GM12864 (cell line): ENCODE data around the gene ZPLD1.

Source experiments
- DNase-seq: peaks from one replicate; pipeline ENCODE4 v3.0.0-alpha.2; 2011; ENCODE audit warnings: low read depth
- H3K4me3 ChIP-seq: 2 replicates; pipeline ENCODE4 v1.5.1; 2011; ENCODE audit warnings: mild to moderate bottlenecking, low read depth, low read length, control low read depth
- TF ChIP-seq, protein P1 (sequence below): IDR thresholded peaks from 2 replicates; pipeline ENCODE4 v1.5.1; 2011; ENCODE audit warnings: low read depth, mild to moderate bottlenecking, moderate library complexity, low read length, control low read depth, inconsistent platforms; ENCODE audit errors: missing control alignments

ZPLD1 gene

DNA sequence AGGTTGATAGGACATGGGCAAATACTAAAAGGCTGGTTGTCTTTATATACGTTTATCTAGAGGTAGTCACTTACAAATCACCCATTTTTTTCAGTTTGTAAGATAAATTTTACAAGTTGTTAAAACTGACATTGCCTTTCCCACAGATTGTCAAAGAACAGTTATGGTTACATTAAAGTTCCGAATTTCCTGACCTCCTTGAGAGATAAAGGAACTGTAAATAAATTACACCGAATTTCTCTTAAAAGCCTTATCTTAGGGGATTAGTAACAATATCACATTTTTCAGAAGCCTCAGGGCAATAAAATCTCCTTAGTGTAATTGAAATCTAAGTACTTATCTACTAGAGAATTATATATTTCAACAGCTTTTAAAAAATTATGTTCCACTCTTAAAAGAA, 49.5 kb downstream of the ZPLD1 start:
- TF ChIP-seq, protein P1, sequence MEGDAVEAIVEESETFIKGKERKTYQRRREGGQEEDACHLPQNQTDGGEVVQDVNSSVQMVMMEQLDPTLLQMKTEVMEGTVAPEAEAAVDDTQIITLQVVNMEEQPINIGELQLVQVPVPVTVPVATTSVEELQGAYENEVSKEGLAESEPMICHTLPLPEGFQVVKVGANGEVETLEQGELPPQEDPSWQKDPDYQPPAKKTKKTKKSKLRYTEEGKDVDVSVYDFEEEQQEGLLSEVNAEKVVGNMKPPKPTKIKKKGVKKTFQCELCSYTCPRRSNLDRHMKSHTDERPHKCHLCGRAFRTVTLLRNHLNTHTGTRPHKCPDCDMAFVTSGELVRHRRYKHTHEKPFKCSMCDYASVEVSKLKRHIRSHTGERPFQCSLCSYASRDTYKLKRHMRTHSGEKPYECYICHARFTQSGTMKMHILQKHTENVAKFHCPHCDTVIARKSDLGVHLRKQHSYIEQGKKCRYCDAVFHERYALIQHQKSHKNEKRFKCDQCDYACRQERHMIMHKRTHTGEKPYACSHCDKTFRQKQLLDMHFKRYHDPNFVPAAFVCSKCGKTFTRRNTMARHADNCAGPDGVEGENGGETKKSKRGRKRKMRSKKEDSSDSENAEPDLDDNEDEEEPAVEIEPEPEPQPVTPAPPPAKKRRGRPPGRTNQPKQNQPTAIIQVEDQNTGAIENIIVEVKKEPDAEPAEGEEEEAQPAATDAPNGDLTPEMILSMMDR: no peak
- H3K4me3 ChIP-seq: no peak overlapping the region
- no peak for DNase-seq

DNA sequence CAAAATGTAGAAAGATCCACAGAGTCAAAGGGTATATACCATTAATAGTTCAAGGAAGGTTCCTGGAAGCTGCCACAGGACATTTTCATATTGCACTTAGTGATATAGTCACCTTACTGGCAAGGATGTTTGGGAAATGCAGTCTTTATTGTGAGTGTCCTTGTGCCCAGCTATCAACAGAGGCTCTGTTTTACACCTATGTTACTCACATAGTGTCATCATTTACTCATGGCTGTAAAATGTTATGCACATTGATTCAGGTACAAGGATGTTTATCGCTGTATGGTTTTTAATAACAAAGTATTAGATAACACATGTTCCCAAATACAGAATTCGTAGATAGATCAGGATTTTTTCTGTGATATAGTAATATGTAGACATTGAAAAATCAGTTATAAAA, 50.9 kb downstream of the ZPLD1 start:
- TF ChIP-seq, protein P1: no peak
- DNase-seq: no peak
- H3K4me3 ChIP-seq: no peak overlapping the region

DNA sequence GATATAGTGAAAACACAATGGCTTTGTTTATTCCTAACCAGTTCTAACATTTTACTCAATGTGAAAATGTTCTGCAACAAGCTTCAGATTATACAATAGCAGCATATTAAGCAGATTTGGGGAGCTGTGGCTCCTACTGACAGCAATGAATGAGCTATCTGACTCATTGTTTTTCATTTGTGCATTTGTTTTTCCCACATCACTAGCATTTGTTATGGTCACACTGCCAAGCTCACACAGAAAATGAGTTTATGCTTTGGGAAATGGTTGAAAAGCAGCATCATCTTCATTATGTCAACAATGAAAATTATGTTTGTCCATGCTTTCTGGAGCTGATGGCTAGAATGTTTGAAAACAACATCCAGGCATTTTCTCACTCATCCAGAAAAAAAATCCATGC, 53.5 kb downstream of the ZPLD1 start:
- DNase-seq: no peak
- no peak overlapping the region for H3K4me3 ChIP-seq
- TF ChIP-seq, protein P1: no peak

DNA sequence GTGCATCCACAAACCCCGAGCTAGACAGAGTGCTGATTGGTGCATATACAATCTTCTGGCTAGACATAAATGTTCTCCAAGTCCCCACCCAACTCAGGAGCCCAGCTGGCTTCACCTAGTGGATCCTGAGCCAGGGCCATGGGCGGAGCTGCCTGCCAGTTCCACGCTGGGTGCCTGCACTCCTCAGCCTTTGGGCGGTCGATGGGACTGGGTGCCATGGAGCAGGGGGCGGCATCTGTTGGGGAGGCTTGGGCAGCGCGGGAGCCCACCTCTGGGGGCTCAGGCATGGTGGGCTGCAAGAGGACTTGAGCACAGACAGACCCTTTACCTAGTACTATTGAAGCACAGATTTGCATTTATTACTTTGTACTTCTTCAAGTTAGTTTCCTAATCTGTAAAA, 57.5 kb downstream of the ZPLD1 start:
- TF ChIP-seq, protein P1: no peak
- H3K4me3 ChIP-seq: no peak overlapping the region
- no peak for DNase-seq

DNA sequence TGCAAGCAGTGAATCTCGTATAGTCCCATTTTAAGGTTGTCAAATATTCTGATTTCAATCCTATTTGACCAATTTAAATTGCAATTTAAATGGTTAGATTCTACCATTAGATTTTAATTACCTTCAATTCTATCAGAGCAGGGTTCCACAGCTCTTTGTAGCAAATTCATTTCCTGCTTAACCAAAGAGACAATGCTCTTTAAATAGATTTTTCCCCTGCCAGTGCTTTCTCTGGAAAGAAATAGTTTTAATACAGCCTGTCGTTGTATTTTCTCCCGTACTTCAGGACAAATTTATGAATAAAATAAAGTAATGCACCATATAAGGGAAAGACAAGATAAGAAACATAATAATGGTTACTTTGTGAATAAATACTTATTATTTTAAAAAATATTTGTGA, 62.8 kb downstream of the ZPLD1 start:
- TF ChIP-seq, protein P1: no peak
- no peak for DNase-seq
- no peak overlapping the region for H3K4me3 ChIP-seq

DNA sequence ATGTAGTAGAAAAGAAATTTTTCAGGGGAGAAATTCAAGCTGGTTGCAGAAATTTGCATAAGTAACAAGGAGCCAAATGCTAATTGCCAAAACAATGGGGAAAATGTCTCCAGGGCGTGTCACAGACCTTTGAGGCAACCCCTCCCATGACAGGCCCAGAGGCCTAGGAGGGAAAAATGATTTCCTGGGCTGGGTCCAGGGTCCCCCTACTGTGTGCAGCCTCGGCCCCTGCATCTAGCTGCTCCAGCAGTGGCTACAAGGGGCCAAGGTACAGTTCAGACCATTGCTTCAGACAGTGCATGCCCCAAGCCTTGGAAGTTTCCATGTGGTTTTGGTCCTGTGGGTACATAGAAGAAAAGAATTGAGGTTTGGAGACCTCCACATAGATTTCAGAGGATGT, 70.7 kb downstream of the ZPLD1 start:
- TF ChIP-seq, protein P1: no peak
- no peak overlapping the region for H3K4me3 ChIP-seq
- DNase-seq: no peak

DNA sequence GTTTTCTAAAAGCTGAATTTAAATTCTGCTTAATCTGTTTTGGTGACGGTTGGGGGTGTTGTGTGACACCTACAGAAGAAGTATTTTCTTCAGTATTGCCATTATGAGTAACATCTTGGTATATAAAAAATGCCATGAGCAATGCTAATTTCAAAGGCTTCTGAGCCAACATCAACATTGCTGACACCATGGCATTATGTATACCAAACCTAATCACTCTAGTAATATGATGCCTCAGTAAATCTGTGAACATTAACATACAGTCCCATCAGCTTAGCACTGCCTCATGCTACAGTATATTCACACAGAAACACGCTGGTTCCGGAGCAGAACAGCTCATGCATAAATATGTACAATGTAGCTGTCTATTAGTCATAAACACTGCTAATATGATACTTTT, 75.8 kb downstream of the ZPLD1 start:
- TF ChIP-seq, protein P1: no peak

More for the DNA sequence above, 75.8 kb downstream of the ZPLD1 start:
- DNase-seq: no peak
- H3K4me3 ChIP-seq: no peak overlapping the region
